ENCODE measurements around the gene SH2D5. TPM values are rescaled to one million over a fixed set of nuclear protein-coding genes. Genes with fewer than 3 reads are reported as not detected.

Gene SH2D5
- total RNA-seq, 1 experiment from 2014 or later, result 8.7 TPM

DNA sequence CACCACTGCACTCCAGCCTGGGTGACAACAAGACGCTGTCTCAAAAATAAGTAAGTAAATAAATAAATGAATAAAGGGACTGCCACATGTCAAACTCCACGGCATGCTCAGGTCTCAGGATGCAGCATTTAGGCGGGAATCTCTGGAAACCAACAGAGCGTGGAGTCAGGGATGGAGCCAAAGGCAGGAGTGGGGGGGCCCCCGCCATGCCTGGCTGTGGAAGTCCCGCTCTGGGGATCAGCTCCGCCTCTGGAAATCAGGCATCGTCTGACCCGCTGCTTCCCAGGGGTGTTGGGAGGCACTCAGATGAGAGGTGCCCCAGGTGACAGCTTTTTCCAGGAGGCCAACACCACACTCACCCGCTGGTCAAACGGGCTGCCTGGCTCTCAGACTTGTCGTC is 34.9 kb downstream of the SH2D5 start:
- H3K4me3 Mint-ChIP-seq, result peak overlapping the region; percentile 76 to 81; a peak in 3 of 5 replicates
- TF ChIP-seq, protein P1, sequence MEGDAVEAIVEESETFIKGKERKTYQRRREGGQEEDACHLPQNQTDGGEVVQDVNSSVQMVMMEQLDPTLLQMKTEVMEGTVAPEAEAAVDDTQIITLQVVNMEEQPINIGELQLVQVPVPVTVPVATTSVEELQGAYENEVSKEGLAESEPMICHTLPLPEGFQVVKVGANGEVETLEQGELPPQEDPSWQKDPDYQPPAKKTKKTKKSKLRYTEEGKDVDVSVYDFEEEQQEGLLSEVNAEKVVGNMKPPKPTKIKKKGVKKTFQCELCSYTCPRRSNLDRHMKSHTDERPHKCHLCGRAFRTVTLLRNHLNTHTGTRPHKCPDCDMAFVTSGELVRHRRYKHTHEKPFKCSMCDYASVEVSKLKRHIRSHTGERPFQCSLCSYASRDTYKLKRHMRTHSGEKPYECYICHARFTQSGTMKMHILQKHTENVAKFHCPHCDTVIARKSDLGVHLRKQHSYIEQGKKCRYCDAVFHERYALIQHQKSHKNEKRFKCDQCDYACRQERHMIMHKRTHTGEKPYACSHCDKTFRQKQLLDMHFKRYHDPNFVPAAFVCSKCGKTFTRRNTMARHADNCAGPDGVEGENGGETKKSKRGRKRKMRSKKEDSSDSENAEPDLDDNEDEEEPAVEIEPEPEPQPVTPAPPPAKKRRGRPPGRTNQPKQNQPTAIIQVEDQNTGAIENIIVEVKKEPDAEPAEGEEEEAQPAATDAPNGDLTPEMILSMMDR (conservative IDR thresholded peaks at IDR 0.05), result no peak
- Histone ChIP-seq H3K14ac (ENCODE audit: insufficient read depth, low read length) (no peak overlapping the region; the same call in 1 of the 2 replicates), H3K56ac (ENCODE audit: insufficient read length, low read depth, low read length) (no peak overlapping the region), H3K79me2 (ENCODE audit: insufficient read depth, low read length) (no peaks in the 10 kb centered on the region), H2BK120ac (ENCODE audit: low read depth, low read length, poor library complexity, severe bottlenecking) (no peak overlapping the region), H2AK5ac (ENCODE audit: insufficient read length, low read length) (no peak overlapping the region), H3K27me3 (ENCODE audit: insufficient read depth, low read length) (no peaks in the 10 kb centered on the region), H4K8ac (replicated peaks; ENCODE audit: insufficient read length, low read depth, low read length) (no peak overlapping the region), H3K27ac (ENCODE audit: insufficient read length, low read depth, low read length) (no peak overlapping the region), H3K18ac (ENCODE audit: insufficient read length, low read depth, low read length) (no peak overlapping the region), H2BK12ac (ENCODE audit: insufficient read length, low read depth, low read length) (no peak overlapping the region), H3K23ac (ENCODE audit: insufficient read length, low read depth, low read length) (no peak overlapping the region), H2AFZ (ENCODE audit: low read length) (no peak overlapping the region), H3K4me1 (ENCODE audit: insufficient read depth, low read length) (no peaks in the 10 kb centered on the region), H4K5ac (ENCODE audit: insufficient read length, low read depth, low read length) (no peak overlapping the region), H3T11ph (ENCODE audit: low read length) (no peak overlapping the region), H3K4ac (ENCODE audit: low read depth, low read length) (no peak overlapping the region), H3K4me2 (ENCODE audit: insufficient read depth, insufficient read length, low read length) (no peak overlapping the region), H4K91ac (ENCODE audit: insufficient read length, low read depth, low read length) (no peak overlapping the region), H2BK15ac (ENCODE audit: low read depth, low read length) (no peak overlapping the region), H3K23me2 (ENCODE audit: insufficient read length, low read depth, low read length, poor library complexity, severe bottlenecking) (peaks cover 10% of the 10 kb centered on the region), H2BK20ac (ENCODE audit: low read depth, low read length, poor library complexity, severe bottlenecking) (no peak overlapping the region), H2BK5ac (ENCODE audit: insufficient read length, low read length) (no peak overlapping the region), H3K9me3 (ENCODE audit: control insufficient read depth, low read depth, low read length) (no peaks in the 10 kb centered on the region), H3K9ac (ENCODE audit: extremely low read depth, insufficient read length, low read length) (no peak overlapping the region), H3K79me1 (ENCODE audit: insufficient read depth, low read depth, low read length, poor library complexity, severe bottlenecking) (no peaks in the 10 kb centered on the region), H4K20me1 (ENCODE audit: control insufficient read depth, insufficient read depth, insufficient read length) (no peaks in the 10 kb centered on the region)
- no peak for DNase-seq
- H3K4me1 Mint-ChIP-seq, result peaks cover 9 to 17% of the 10 kb centered on the region in 2 experiments; a peak in 3 of 4 replicates
- no peaks in the 10 kb centered on the region for H3K9me3 Mint-ChIP-seq
- peaks cover 14% of the 10 kb centered on the region for H3K27me3 Mint-ChIP-seq (ENCODE audit: low read depth)
- H3K36me3 Mint-ChIP-seq (ENCODE audit: insufficient read depth in 1 of 3, low read depth in 3 of 3), result peaks cover 0 to 3% (median 0%) of the 10 kb centered on the region in 3 experiments; a peak in 1 of 7 replicates
- H3K27ac Mint-ChIP-seq, result no peak overlapping the region
- no CpG with 5 or more reads among the region's 12 CpGs for WGBS (ENCODE audit: extremely low coverage, insufficient read length, low lambda C conversion rate)

Measured in H9 (cell line).